Astrocyte (in vitro differentiated cells and primary cell): ENCODE data around the gene STUM. TPM values are rescaled to one million over a fixed set of nuclear protein-coding genes. Genes with fewer than 3 reads are reported as not detected.

Experiments
- DNase-seq: peaks from one replicate; pipeline ENCODE4 v3.0.0-alpha.2; 2010; ENCODE audit warnings: low read depth
- FAIRE-seq: peaks from 2 replicates; lab custom pipeline; 2011; peaks lifted over from hg19 to GRCh38; lab: Jason Lieb, UNC
- H2AFZ ChIP-seq: 2 replicates; pipeline ENCODE4 v1.6.0; 2012; ENCODE audit warnings: low read depth, low read length, inconsistent platforms
- H3K27ac ChIP-seq: 2 replicates; pipeline ENCODE4 v1.5.1; 2011; ENCODE audit warnings: low read depth, low read length, inconsistent platforms
- H3K27me3 ChIP-seq: 2 replicates; pipeline ENCODE4 v1.6.0; 2011; ENCODE audit warnings: low read length, inconsistent platforms; ENCODE audit not compliant: insufficient read depth
- H3K36me3 ChIP-seq: 2 replicates; pipeline ENCODE4 v1.5.1; 2011; ENCODE audit warnings: low read length, inconsistent platforms; ENCODE audit not compliant: insufficient read depth
- H3K4me1 ChIP-seq: 2 replicates; pipeline ENCODE4 v1.5.1; 2011; ENCODE audit warnings: low read length, inconsistent platforms; ENCODE audit not compliant: insufficient read depth
- H3K4me2 ChIP-seq: 2 replicates; pipeline ENCODE4 v1.6.0; 2012; ENCODE audit warnings: low read length, inconsistent platforms
- H3K4me3 ChIP-seq: 2 replicates; pipeline ENCODE4 v1.5.1; 2011; ENCODE audit warnings: low read depth, mild to moderate bottlenecking, low read length, inconsistent platforms; ENCODE audit not compliant: insufficient read depth
- H3K79me2 ChIP-seq: 2 replicates; pipeline ENCODE4 v1.6.0; 2012; ENCODE audit warnings: mild to moderate bottlenecking, low read length, inconsistent platforms; ENCODE audit not compliant: insufficient read depth
- H3K9ac ChIP-seq: 2 replicates; pipeline ENCODE4 v1.6.0; 2012; ENCODE audit warnings: mild to moderate bottlenecking, low read length, inconsistent platforms
- H3K9me3 ChIP-seq: 2 replicates; pipeline ENCODE4 v1.5.1; 2012; ENCODE audit warnings: low read depth, mild to moderate bottlenecking, low read length, inconsistent platforms; ENCODE audit not compliant: insufficient read depth
- H4K20me1 ChIP-seq: 2 replicates; pipeline ENCODE4 v1.6.0; 2012; ENCODE audit warnings: low read length, inconsistent platforms; ENCODE audit not compliant: insufficient read depth
- H3K27ac Mint-ChIP-seq: one replicate; pipeline ENCODE4 v1.8.0; 2021; ENCODE audit warnings: mild to moderate bottlenecking, mixed read lengths; ENCODE audit not compliant: unreplicated experiment
- H3K27me3 Mint-ChIP-seq: one replicate; pipeline ENCODE4 v1.8.0; 2021; ENCODE audit warnings: low read depth, mixed read lengths; ENCODE audit not compliant: unreplicated experiment
- H3K36me3 Mint-ChIP-seq: one replicate; pipeline ENCODE4 v1.8.0; 2021; ENCODE audit warnings: low read depth, mixed read lengths; ENCODE audit not compliant: unreplicated experiment
- H3K4me1 Mint-ChIP-seq: one replicate; pipeline ENCODE4 v1.8.0; 2021; ENCODE audit warnings: low read depth, mixed read lengths; ENCODE audit not compliant: unreplicated experiment
- H3K4me3 Mint-ChIP-seq: one replicate; pipeline ENCODE4 v1.8.0; 2021; ENCODE audit warnings: mild to moderate bottlenecking, moderate library complexity, mixed read lengths; ENCODE audit not compliant: unreplicated experiment
- H3K9me3 Mint-ChIP-seq: one replicate; pipeline ENCODE4 v1.8.0; 2021; ENCODE audit warnings: mild to moderate bottlenecking, mixed read lengths; ENCODE audit not compliant: unreplicated experiment
- EZH2 ChIP-seq: IDR thresholded peaks from 2 replicates; pipeline ENCODE4 v1.6.1; 2012; ENCODE audit warnings: mild to moderate bottlenecking, low read length, inconsistent platforms; ENCODE audit not compliant: insufficient read depth
- total RNA-seq: library from RNA; stranded (reverse); gene quantifications from 2 replicates; pipeline ENCODE4 v1.2.1, GENCODE V29; 2021
- TF ChIP-seq, protein P1 (sequence below): IDR thresholded peaks from 2 replicates; pipeline ENCODE4 v1.5.1; 2011; ENCODE audit warnings: low read depth, mild to moderate bottlenecking, inconsistent platforms, low read length, moderate library complexity; ENCODE audit not compliant: insufficient read depth

Gene STUM
- total RNA-seq, 1 donor from 2014 or later = not detected

DNA sequence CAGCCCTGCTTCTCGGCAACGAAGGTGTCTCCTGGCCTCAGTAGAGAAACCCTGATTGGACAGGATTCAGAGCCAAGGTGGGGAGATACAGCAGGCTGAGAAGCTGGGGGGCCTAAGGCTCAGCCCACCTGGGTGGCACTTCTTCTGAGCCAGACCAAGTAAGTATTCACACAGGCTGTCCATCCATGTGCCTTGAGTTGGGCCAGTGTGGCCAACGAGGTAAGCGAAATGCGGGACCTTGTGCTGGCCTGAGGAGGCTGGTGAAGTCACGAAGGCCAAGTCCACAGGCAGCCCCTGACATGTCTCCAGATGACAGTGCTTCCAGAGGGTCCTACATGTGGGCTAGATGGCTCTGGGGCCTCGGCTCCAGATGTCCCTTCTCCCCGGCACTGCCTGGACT, 99.2 kb downstream of the STUM start:
- no peak overlapping the region for H2AFZ ChIP-seq
- no peaks in the 10 kb centered on the region for H3K9me3 Mint-ChIP-seq
- no peak overlapping the region for H3K4me3 Mint-ChIP-seq
- peaks cover 14% of the 10 kb centered on the region for H3K27me3 Mint-ChIP-seq
- FAIRE-seq (no peak), DNase-seq (no peak)
- peaks cover 3% of the 10 kb centered on the region for H4K20me1 ChIP-seq
- no peaks in the 10 kb centered on the region for H3K79me2 ChIP-seq
- no peaks in the 10 kb centered on the region for H3K27me3 ChIP-seq
- TF ChIP-seq, protein P1, sequence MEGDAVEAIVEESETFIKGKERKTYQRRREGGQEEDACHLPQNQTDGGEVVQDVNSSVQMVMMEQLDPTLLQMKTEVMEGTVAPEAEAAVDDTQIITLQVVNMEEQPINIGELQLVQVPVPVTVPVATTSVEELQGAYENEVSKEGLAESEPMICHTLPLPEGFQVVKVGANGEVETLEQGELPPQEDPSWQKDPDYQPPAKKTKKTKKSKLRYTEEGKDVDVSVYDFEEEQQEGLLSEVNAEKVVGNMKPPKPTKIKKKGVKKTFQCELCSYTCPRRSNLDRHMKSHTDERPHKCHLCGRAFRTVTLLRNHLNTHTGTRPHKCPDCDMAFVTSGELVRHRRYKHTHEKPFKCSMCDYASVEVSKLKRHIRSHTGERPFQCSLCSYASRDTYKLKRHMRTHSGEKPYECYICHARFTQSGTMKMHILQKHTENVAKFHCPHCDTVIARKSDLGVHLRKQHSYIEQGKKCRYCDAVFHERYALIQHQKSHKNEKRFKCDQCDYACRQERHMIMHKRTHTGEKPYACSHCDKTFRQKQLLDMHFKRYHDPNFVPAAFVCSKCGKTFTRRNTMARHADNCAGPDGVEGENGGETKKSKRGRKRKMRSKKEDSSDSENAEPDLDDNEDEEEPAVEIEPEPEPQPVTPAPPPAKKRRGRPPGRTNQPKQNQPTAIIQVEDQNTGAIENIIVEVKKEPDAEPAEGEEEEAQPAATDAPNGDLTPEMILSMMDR = no peak
- TF ChIP-seq EZH2 = no peak
- no peaks in the 10 kb centered on the region for H3K9me3 ChIP-seq
- no peak overlapping the region for H3K9ac ChIP-seq
- no peak overlapping the region for H3K27ac ChIP-seq
- H3K27ac Mint-ChIP-seq = no peak overlapping the region
- H3K36me3 Mint-ChIP-seq = peaks cover 6% of the 10 kb centered on the region
- H3K4me2 ChIP-seq = no peak overlapping the region
- no peak overlapping the region for H3K4me3 ChIP-seq
- H3K4me1 Mint-ChIP-seq = peaks cover 25% of the 10 kb centered on the region
- no peaks in the 10 kb centered on the region for H3K36me3 ChIP-seq
- H3K4me1 ChIP-seq = peaks cover 31% of the 10 kb centered on the region

DNA sequence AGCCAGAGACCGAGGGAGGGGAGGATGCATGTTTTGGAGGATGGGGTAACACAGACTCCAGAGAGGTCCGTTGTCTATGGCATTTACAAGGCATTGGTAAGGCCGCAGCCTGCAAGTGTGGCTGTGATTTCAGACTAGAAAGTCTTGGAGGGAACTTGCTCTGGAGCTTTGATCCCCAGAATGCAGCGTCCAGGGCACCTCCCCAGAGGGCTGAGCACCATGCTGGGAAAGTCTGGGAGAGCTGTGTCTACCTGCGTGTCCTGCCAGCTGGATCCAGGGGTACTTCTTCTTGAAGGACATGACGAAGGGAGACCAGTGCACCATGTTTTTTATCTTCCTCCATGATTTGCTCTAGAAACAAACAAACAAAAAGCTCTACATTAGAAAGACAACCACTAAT, 99.9 kb downstream of the STUM start:
- H3K4me3 ChIP-seq = no peak overlapping the region
- Mint-ChIP-seq H3K9me3 (no peaks in the 10 kb centered on the region), H3K27me3 (peaks cover 14% of the 10 kb centered on the region), H3K4me3 (no peak overlapping the region), H3K4me1 (peaks cover 19% of the 10 kb centered on the region), H3K27ac (no peak overlapping the region), H3K36me3 (peaks cover 6% of the 10 kb centered on the region)
- H3K27ac ChIP-seq = no peak overlapping the region
- no peak for DNase-seq
- no peaks in the 10 kb centered on the region for H3K79me2 ChIP-seq
- TF ChIP-seq, protein P1 = no peak
- no peak for TF ChIP-seq EZH2
- FAIRE-seq = no peak
- H3K9me3 ChIP-seq = no peaks in the 10 kb centered on the region
- no peak overlapping the region for H3K4me2 ChIP-seq
- no peaks in the 10 kb centered on the region for H3K36me3 ChIP-seq
- H3K9ac ChIP-seq = no peak overlapping the region
- no peaks in the 10 kb centered on the region for H3K27me3 ChIP-seq
- H4K20me1 ChIP-seq = peaks cover 2% of the 10 kb centered on the region
- peaks cover 25% of the 10 kb centered on the region for H3K4me1 ChIP-seq
- no peak overlapping the region for H2AFZ ChIP-seq

DNA sequence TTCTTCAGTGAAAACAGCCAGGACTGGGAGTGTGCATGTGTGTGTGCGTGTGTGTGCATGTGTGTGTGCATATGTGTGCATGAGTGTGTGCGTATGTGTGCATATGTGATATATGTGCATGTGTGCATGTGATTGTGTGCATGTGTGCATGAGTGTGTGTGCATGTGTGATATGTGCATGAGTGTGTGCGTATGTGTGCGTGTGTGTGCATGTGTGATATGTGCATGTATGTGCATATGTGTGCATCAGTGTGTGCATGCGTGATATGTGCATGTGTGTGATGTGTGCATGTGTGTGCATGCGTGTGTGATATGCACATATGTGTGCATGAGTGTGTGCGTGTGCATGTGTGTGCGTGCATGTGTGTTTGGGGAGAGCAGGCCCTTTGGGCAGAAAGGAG, 100.7 kb downstream of the STUM start:
- Mint-ChIP-seq H3K27ac (no peak overlapping the region), H3K27me3 (peaks cover 14% of the 10 kb centered on the region), H3K36me3 (peaks cover 6% of the 10 kb centered on the region), H3K4me1 (peaks cover 19% of the 10 kb centered on the region), H3K9me3 (no peaks in the 10 kb centered on the region), H3K4me3 (no peak overlapping the region)
- TF ChIP-seq, protein P1 = no peak
- no peak for TF ChIP-seq EZH2
- H3K36me3 ChIP-seq = no peaks in the 10 kb centered on the region
- H3K4me1 ChIP-seq = peaks cover 27% of the 10 kb centered on the region
- H3K27me3 ChIP-seq = no peaks in the 10 kb centered on the region
- H3K9ac ChIP-seq = no peak overlapping the region
- FAIRE-seq = no peak
- DNase-seq = no peak
- no peak overlapping the region for H3K4me2 ChIP-seq
- H3K4me3 ChIP-seq = no peak overlapping the region
- no peaks in the 10 kb centered on the region for H3K79me2 ChIP-seq
- H3K27ac ChIP-seq = no peak overlapping the region
- no peaks in the 10 kb centered on the region for H3K9me3 ChIP-seq
- H4K20me1 ChIP-seq = no peaks in the 10 kb centered on the region
- no peak overlapping the region for H2AFZ ChIP-seq
